Measurements from ENCODE around the gene HDGFL3.
"Not testable (repeated sequence)": the region's sequence is repeated elsewhere in the genome, so short reads cannot be mapped to it uniquely, and the experiment has no call there.

Gene HDGFL3

GRCh38 chr15:83099290-83099689, 108.3 kb downstream of the HDGFL3 start:
- DNase-seq (ENCODE audit: low read depth), result no peak

- DNase-seq (ENCODE audit: low read depth), result no peak
These were observed 109.5 kb downstream of the HDGFL3 start for GRCh38 chr15:83098079-83098478.

GRCh38 chr15:83094583-83094982, 113.0 kb downstream of the HDGFL3 start:
- no peak for DNase-seq (ENCODE audit: low read depth)

- DNase-seq (ENCODE audit: low read depth), result peak; percentile 79
These were observed 115.2 kb downstream of the HDGFL3 start for GRCh38 chr15:83092309-83092976.

- not testable (repeated sequence) for DNase-seq (ENCODE audit: low read depth)
These were observed 115.7 kb downstream of the HDGFL3 start for GRCh38 chr15:83091965-83092308.

GRCh38 chr15:83090465-83090864, 117.2 kb downstream of the HDGFL3 start:
- no peak for DNase-seq (ENCODE audit: low read depth)

- DNase-seq (ENCODE audit: low read depth), result no peak
These were observed 118.7 kb downstream of the HDGFL3 start for GRCh38 chr15:83088876-83089275.

GRCh38 chr15:83087576-83087975, 120.0 kb downstream of the HDGFL3 start:
- DNase-seq (ENCODE audit: low read depth), result no peak

- DNase-seq (ENCODE audit: low read depth), result not testable (repeated sequence)
These were observed 121.6 kb downstream of the HDGFL3 start for GRCh38 chr15:83085864-83086552.

GRCh38 chr15:83085461-83085860, 122.2 kb downstream of the HDGFL3 start:
- not testable (repeated sequence) for DNase-seq (ENCODE audit: low read depth)

- DNase-seq (ENCODE audit: low read depth), result no peak
These were observed 124.8 kb downstream of the HDGFL3 start for GRCh38 chr15:83082730-83083386.

- no peak for DNase-seq (ENCODE audit: low read depth)
These were observed 126.2 kb downstream of the HDGFL3 start for GRCh38 chr15:83081256-83082014.

- DNase-seq (ENCODE audit: low read depth), result no peak
These were observed 128.9 kb downstream of the HDGFL3 start for GRCh38 chr15:83078712-83079111.
